NK-92 (cell line): Measurements from ENCODE around the gene PDX1.
"Not testable (repeated sequence)": the region's sequence is repeated elsewhere in the genome, so short reads cannot be mapped to it uniquely, and the experiment has no call there.

Source experiments
- DNase-seq: peaks from one replicate; lab custom pipeline; 2025; ENCODE audit not compliant: unreplicated experiment; lab: John Stamatoyannopoulos, UW

Gene PDX1

DNA sequence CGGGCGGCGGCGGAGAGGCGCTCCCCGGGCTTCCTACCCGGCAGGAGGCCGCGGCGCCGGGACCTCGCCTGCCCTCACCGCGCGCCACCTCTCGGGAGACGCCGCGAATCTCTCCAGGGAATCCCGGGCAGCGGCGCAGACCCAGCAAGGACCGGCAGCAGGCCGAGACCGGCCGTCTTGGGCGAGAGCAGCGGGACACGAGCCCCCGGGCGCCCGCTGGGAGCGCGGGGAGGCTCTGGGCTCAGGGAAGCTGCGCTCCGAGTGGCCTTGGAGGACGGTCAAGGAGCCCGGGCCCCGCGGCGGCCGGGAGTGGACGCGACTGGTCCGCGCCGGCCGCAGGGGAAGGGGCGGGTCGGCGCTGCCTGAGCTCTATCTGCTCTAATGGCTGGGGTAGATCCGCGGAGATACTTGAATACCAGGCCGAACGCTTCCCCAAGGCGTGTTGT, 34.6 kb downstream of the PDX1 start:
- DNase-seq: no peak

DNA sequence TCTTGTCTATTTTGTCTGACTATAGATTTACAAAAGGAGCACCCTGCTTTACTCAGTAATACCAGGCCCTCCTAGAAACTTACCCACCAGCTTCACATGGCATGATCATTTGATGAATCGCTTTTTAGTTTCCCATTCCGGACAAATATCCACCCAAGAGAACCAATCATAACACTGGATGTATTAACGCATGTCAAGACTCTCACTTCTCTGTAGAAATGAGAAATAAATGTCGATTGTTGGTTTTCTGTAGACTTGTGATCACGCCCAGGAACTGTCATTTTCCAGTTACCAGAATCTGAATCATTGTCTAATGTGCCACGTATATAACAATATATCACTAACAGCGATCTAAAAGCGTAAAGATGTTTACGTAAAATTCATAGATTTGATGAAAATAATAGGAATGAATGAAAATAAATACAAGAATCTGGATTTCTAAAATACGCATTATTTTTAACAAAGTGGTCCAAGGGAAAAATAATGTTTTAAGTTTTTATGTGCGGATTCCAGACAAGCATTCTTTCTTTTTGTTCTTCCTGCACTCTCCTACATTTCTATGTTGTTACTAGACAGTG, 35.3 kb downstream of the PDX1 start:
- no peak for DNase-seq

DNA sequence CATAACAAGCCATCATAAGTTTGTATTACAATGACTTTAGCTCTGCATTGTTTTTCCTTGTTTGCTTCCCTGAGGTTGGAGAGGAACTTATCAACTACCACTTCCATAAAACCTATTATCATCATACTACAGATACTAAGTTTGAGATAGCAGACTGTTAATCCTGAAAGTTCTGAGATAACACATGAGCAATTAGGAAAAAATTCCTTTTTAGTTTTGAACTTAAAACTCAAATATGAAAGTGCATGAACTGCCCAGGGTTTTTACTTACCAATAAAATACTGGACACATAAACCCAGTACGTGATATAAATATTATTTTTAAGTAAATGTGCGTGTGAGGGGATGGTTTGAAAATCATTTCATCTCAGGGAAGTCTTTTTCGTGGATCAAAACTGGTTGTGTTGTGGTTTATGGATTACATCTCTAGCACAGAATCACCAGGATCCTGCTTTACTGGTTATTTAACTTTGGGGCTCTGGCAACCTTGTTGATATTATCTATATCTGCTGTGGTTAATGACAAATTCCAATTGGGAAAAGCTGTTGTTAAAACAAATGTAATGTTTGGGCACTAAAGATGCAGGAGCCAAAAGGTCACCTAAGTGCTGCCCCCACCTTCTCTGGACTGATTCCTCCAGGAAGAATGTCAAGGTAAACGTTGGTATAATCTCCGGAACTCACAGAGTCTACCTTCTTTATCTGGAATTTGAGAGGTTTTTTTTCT, 36.9 kb downstream of the PDX1 start:
- no peak for DNase-seq

DNA sequence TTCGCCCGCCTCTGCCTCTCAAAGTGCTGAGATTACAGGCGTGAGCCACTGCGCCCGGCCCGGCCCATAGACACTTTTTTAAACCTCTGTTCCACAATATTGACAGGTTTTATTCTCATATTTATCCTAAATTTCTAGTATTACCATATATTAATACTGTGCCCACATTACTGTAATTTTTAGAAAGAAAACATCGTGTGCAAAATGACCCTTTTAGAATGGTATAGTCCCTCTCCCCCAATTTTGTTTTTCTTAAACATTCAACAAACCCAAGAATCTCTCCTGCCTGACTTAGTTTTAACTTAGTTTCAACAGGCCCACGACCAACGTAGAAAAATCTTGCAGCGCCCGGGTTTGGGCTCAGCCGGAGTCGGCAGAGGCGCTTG, 40.2 kb downstream of the PDX1 start:
- no peak for DNase-seq

DNA sequence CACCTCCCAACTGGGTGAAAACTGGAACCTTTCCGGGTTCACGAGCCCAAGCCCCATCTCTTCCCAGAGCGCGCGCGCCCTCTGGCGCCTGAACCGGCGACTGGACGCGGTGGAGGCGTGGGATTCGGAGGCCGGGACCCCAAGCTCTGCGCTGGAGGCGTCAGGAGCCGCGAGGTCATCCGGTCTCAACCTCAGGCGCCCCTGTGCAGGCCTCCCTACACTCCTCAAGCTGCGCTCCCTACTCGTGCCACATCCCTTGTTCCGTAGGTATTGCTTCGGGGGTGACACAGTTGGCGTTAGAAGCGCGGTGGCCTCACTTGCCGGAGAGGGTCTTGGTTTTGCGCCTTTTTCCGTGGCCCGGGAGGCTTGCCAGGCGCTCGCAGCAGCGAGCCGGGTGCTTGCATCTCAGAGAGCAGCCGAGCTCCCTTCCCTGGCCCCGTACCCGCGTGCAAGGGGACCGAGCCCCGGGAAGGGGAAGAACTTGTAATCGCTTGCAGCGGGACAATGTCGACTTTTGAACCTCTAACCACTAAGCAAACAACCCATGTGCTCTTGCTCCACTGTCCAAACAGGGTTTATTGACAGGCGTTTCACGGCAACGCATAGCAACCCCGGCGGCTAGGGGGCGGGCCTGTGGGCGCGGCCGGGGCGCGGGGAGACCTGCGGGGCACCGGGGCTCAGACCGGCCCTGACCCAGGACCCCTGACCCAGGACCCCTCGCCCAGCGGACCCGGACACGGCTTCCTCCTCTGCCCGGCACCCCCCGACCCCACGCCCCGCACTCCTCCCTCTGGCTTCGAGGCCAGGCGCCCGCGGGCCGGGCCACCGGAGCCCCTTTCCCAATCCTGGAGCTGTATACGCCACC, 40.8 kb downstream of the PDX1 start:
- no peak for DNase-seq

DNA sequence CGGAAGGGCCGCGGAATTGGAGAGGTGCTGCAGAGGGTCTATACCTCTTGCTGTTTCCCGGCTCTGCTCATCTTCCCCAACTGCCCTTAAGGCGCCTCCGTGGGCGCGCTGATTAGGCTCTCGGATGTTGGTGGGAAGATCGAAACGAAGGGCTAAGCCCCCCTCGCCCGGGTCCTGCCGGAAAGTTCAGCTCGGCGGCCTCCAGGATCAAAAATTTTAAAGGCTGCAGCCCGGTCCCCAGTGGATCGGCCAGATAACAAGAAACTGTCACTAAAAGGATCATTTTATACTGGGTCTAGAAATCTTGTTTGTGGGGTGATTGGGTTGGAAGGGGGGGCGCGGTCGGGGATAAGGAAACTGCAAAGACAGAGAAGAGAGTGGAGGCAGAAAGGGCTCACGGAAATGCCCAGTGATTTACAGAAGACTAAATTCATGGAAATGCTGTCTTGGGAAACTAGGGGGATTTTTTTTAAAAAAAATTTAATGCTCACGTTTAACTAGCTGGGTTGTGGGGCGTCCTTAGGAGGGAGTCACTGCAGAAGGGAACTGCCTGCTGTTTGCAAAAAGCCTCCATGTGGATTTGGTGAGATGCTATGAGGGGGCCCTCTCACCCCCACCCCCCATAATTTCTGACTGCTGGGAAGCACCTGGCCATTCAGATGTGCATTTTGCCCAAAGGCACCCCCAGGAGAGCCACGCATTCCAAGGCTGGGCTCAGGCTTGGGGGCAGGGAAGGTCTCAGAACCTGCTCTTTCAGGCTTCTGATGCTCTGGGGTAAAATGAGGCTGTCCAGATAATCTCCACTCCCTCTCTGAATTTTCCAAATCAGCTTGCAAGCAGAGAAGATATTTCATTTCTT, 41.7 kb downstream of the PDX1 start:
- no peak for DNase-seq

DNA sequence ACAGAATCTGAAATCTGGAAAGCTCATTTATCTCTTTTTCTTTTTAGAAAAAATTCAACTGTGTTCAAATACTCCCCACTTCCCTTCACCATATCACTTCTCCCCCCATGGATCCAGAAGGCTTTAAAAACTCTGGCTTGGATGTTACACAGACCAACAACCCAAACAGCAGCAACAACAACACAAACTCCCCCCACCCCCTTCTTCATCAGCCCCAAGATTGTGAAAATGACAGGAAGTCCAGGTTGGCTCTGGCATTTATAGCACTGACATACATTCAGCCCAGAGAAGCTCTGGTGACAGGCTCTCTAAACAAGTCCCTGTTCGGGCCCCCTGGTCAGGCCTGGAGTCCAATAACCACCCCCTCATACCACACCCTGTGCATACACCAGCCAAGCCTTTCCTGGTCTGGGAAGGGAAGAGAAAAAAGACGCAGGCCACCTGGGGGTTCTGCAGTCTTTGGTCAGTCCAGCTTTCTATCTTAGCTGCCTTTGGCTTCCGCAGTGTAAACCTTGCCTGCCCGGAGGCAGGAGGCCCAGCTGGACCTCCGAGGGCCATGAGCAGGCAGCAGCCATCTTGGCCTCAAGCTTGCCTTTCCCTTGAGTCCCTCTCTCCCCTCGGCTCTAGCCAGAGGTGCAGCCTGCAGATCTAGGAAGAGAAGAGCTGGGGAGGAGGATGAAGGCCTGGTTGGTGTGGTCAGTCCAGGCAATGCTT, 42.5 kb downstream of the PDX1 start:
- DNase-seq: no peak

DNA sequence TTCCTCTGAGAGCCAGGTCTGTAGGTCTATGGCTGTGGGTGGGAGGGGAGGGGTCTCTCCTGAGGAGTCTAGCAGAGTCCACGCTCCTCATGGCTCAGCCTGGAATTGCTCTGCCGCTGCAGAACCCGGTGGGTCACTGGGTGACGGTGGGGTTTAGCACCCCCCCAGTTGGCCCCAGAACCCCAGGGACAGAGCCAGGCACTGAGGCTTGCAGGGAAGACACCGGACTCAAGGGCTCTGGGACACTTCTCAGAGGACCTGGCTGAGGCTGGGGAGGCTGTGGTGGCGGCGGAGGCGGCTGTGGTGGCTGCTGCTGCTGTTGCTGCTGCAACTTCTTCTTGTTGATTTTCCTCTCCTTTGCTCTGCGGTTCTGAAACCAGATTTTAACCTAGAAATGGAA, 43.2 kb downstream of the PDX1 start:
- no peak for DNase-seq

DNA sequence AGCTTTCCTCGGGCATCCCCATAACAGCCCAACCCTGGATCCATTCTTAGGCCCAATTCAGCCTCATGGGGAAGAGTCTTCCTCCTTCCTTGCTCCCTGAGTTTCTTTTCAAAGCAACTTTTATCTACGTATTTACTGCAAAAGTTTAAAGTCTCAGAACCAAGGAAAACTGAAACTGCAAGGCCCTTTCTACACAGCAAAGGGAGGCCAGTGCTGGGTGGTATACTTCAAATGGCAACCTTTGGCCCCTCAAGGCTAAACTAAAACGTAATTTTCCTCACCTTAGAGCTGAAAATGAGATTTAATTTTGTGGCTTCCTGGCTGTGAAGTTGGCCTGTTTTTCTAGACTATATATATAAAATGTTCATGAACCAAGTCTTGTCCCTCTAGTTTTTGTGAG, 43.7 kb downstream of the PDX1 start:
- no peak for DNase-seq

DNA sequence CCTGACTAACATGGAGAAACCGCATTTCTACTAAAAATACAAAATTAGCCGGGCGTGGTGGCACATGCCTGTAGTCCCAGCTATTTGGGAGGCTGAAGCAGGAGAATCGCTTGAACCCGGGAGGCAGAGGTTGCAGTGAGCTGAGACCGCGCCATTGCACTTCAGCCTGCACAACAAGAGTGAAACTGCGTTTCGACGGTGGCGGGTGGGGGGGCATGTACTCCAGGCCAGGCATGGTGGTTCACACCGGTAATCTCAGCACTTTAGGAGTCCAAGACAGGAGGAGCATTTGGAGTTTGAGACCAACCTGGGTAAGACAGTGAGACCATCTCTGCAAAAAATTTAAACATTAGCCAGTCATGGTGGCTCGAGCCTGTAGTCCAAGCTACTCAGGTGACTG, 44.4 kb downstream of the PDX1 start:
- DNase-seq: not testable (repeated sequence)

DNA sequence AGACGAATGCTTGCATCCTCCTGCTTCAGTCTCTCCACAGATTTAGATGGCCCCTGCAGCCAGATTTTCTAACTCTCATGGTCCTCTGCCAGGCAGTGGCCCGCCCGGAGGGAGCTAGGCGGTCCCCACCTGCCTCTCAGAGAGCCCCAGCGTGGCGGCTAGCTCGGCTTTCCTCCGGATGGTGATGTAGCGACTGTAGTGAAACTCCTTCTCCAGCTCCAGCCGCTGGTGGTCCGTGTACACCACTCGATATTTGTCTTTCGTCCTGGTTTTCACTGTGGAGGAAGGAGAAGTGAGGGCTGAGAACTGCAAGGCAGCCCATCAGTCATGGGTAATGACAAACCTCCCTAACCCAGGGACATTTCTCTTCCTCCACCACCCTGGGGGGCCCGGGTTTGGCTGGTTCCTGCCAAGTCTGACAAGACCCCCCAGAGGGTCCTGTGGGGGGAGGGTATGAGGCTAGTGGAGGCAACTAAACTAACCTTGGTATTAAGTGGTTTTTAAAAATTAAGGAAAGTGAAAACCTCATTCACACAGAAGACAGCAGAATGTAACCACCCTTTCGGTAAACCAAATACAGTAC, 45.0 kb downstream of the PDX1 start:
- no peak for DNase-seq

DNA sequence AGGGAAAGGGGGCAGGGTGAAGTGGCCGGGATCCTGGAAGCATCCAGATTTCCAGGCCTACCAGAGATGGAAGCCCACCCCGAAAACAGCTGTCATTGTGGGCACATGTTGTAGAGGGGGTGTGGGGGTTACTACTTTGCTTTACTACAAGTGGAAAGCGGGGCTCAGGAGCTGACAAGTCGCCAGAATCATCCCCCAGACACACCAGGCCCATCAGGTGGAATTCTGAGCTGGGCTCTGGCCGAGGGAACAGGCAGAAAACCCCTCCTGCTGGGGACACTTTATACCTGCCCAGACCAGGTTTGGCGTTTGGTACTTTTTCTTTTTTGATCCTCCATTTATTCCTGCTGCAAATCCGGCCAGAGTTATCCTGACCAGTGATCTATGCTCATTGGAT, 45.5 kb downstream of the PDX1 start:
- no peak for DNase-seq

DNA sequence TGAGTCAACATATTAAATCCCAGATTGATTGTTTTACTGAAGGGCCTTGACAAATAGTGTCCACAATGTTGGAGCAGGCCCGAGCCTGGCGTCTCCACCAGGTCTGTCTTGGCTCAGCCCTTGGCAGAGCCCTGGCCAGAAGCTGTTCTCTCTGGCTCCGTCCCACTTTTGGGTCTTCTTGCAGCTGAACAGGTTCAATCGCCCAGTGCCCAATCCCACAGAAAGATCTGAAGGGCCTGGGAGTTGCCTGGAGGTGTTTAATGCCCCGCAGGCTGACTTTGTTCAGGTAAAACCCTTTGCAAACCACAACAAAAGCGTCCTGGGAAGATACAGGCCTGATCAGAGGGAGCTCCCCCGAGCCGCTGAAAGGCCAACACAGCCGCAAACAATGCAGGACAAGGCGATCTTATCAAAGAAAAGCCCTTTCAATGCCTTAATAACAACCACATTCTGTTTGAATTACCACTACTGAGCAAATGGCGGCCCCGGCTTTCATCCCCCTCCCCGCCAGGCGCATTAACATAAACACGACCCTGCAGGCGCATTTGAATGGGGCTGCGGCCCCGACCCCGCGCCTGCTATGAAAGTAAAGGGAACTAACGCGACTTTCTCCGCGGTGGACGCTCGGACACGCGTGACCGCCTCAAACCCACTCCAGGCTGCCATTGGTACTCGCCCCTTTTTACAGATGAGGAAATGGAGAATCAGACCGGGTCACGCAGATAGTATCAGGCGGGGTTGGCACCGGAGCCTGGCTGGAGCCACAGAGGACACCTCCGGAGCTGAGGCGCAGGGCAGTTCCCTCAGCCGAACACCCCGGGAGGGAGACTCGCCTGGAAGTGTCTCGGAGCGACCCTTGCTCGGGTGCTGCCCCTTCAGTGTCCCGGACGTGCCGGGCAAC, 46.2 kb downstream of the PDX1 start:
- no peak for DNase-seq

DNA sequence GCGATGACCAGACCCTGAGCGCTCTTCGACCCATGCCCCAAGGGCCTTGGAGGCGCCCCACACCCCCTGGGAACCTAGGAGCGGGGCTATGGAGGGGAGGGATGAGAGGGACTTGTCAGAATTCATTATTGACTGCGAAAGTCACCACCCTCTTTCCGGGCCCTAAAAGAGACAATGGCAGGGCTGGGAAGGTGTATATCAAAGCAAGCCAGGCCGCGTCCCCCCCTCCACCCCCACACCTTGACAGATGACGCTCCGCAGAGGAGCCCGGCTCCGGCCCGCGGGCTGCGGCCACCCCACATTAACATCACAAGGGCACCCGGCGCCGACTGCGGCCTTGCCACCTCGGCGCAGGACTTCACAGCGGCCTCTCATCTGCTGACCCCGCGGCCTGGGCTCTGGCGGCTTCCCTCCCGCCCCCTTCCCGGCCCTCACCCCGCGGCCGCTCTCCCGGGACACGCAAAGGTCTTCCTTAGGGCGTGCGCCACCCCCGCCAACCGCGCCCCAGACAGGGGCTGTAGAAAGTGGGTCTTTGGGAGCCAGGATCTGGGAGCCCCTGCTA, 46.9 kb downstream of the PDX1 start:
- DNase-seq: no peak

DNA sequence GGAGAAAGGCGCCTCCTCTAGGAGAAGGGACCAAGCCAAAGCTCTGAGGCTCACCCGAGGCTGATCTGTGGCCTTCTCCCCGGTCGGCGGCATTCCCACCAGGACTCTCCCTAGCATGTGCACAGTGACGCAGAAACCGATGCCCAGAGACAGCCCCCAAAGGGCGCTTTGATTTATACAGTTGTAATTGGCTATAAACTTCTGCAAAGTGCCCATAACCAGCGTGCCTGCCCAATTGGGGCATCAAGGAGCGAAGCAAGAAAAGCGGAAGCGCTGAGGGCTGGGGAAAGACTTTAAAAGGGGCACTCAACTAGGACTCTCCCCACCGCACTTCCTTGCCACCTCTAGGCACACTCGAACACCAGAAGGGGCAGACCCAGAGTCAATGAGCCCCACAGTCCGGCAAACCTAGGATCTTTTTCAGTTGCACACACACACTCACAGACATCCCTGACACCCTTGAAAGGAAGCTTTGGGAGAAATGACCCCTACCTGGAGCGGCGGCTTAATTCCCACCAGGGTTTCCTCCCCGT, 47.5 kb downstream of the PDX1 start:
- no peak for DNase-seq

DNA sequence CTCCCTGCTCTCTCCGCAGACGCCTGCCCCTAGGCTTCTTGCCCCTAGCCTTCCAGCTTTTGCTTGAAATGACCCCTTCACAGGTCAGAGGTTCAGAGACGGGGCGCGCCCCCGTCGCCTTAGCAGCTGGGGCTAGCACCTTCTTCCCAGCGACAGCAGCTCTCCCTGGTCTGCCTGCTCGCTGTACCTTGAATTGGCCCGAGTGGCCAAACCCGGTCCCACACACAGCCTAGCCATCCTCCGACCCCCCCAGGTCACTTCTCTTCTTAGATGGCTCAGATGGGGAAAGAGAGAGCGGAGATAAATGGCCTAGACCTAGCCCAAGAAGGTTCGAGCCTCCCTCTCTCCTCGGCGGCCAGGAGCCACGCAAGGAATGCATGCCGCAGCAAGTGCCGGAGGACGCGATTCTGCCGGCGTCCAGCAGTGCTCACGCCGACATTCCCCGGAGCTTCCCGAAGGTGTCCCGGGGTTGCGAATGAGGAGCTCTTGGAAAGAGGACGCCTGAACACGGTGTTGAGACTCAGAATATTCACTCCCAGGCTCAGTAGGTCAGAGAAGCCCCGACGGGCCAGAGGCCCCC, 48.0 kb downstream of the PDX1 start:
- DNase-seq: no peak

DNA sequence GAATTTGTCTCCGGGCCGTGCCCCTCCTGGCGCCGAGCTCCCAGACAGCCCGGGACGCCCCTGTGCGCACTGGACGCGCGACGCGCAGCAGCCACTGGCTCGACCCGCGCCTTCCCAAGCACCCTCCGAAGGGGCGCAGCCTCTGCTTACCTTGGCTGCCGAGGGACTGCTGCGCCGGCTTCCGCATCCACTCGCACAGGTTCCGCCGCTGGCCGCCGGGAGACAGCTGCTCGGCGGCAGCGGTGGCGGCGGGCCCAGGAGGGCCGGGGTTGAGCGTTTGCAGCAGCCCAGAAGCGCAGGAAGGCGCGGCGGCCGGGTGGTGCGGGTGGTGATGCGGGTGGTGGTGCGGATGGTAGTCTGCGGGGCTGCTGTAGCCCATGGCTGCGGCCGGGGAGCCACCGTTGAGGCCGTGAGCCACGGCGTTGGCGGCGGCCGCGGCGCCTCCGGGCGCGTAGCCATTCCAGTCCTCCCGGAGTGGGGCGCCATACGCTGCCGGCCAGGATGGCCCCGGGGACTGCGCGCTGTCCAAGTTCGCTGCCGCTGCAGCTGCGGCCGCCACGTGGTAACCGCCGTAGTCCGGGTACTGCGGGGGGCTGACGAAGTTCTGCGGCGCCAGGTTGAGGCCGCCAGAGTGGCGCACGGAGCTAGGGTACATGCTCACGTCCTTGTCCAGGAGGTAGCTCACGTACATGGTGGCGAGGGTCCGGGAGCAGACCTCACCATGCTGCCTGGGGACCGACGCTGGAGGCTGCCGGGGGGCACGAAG, 48.7 kb downstream of the PDX1 start:
- DNase-seq: no peak
